DND-41 (cell line): ENCODE data around the gene SRRM5.
"Not testable (repeated sequence)": the region's sequence is repeated elsewhere in the genome, so short reads cannot be mapped to it uniquely, and the experiment has no call there.

Experiments used
- ATAC-seq: fragments of 200-7000 bp; cut with Tn5 transposase; 3 replicates; pipeline ENCODE4 v1.9.1; 2021; ENCODE audit warnings: low read depth; ENCODE audit not compliant: insufficient read depth
- DNase-seq: peaks from one replicate; pipeline ENCODE4 v3.0.0-alpha.2; 2020
- H2AFZ ChIP-seq: 2 replicates; pipeline ENCODE4 v1.6.0; 2012; ENCODE audit warnings: low read depth, low read length
- H3K27ac ChIP-seq: 2 replicates; pipeline ENCODE4 v1.5.1; 2012; ENCODE audit warnings: low read length, inconsistent platforms
- H3K27me3 ChIP-seq: fragments of 200-600 bp; sonication (generic); 2 replicates; pipeline ENCODE4 v1.6.0; 2012; ENCODE audit warnings: low read length, mild to moderate bottlenecking, inconsistent platforms; ENCODE audit not compliant: insufficient read depth, poor library complexity
- H3K36me3 ChIP-seq: 2 replicates; pipeline ENCODE4 v1.5.1; 2012; ENCODE audit warnings: low read length, inconsistent platforms; ENCODE audit not compliant: insufficient read depth
- H3K4me1 ChIP-seq: 2 replicates; pipeline ENCODE4 v1.5.1; 2012; ENCODE audit warnings: mild to moderate bottlenecking, low read length; ENCODE audit not compliant: insufficient read depth
- H3K4me2 ChIP-seq: 2 replicates; pipeline ENCODE4 v1.6.0; 2012; ENCODE audit warnings: mild to moderate bottlenecking, moderate library complexity, low read length, inconsistent platforms; ENCODE audit not compliant: insufficient read depth
- H3K4me3 ChIP-seq, 2 experiments: fragments of 200-600 bp in 1 of 2; shearing (Covaris generic) in 1 of 2; 2 replicates each; pipeline ENCODE4 v1.5.1; 2012 to 2016; ENCODE audit warnings: inconsistent platforms in 2 of 2, low read length in 2 of 2, mild to moderate bottlenecking in 2 of 2, low read depth in 1 of 2, moderate library complexity in 1 of 2
- H3K79me2 ChIP-seq: 2 replicates; pipeline ENCODE4 v1.6.0; 2012; ENCODE audit warnings: low read length, inconsistent platforms; ENCODE audit not compliant: insufficient read depth
- H3K9ac ChIP-seq: 2 replicates; pipeline ENCODE4 v1.6.0; 2012; ENCODE audit warnings: low read depth, mild to moderate bottlenecking, inconsistent platforms, low read length, moderate library complexity
- H3K9me3 ChIP-seq: 2 replicates; pipeline ENCODE4 v1.5.1; 2012; ENCODE audit warnings: low read length, moderate library complexity, mild to moderate bottlenecking, inconsistent platforms; ENCODE audit not compliant: insufficient read depth, severe bottlenecking
- H4K20me1 ChIP-seq: 2 replicates; pipeline ENCODE4 v1.6.0; 2012; ENCODE audit warnings: low read length; ENCODE audit not compliant: insufficient read depth
- CTCF ChIP-seq: IDR thresholded peaks from 2 replicates; pipeline ENCODE4 v1.5.1; 2012; ENCODE audit warnings: borderline replicate concordance, low read length, moderate library complexity, mild to moderate bottlenecking; ENCODE audit not compliant: poor library complexity, severe bottlenecking; ENCODE audit errors: extremely low read depth
- EZH2 ChIP-seq: IDR thresholded peaks from 3 replicates; pipeline ENCODE4 v1.6.1; 2012; ENCODE audit warnings: borderline replicate concordance, low read depth, mild to moderate bottlenecking, moderate library complexity, low read length, inconsistent platforms; ENCODE audit not compliant: severe bottlenecking

SRRM5 gene

DNA sequence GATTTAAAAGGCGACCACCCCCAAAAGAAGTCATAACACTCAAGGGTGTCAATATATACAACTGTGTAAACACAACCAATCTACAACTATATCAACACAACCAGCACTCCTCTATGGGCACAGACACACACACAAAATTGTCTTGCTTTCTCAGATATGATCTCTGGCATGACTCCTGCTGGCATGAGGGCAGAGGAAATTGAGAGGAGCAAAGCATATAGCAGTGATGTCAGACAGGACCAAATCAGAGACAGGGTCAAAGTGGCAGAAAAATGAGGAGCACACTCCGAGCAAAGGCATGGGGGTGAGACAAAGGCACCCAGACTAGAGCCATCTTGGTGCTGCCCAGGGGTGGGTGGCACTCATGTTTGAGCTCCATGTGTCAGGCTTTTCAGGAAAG lies 25.5 kb upstream of the SRRM5 start:
- no peak for ATAC-seq
- Histone ChIP-seq H3K4me1 (peaks cover 11% of the 10 kb centered on the region), H3K9me3 (no peaks in the 10 kb centered on the region), H3K9ac (no peak overlapping the region), H2AFZ (no peak overlapping the region), H3K27ac (no peak overlapping the region), H3K4me3 (no peak overlapping the region), H4K20me1 (0 out of 2 replicates have a peak, but pooled peaks cover 12% of the 10 kb centered on the region), H3K27me3 (no peaks in the 10 kb centered on the region), H3K36me3 (peaks cover 11% of the 10 kb centered on the region; the same call in 1 of the 2 replicates), H3K4me2 (no peak overlapping the region), H3K79me2 (no peaks in the 10 kb centered on the region)
- no peak for DNase-seq
- TF ChIP-seq EZH2, result no peak
- no peak for TF ChIP-seq CTCF

- H3K79me2 ChIP-seq, ATAC-seq, H3K27ac ChIP-seq, H3K4me2 ChIP-seq, H3K9me3 ChIP-seq, H3K4me3 ChIP-seq, H3K9ac ChIP-seq, DNase-seq, H3K4me1 ChIP-seq, H2AFZ ChIP-seq, H3K27me3 ChIP-seq: not testable (repeated sequence)
- 0 out of 2 replicates have a peak, but pooled peaks cover 13% of the 10 kb centered on the region for H4K20me1 ChIP-seq
- peaks cover 14% of the 10 kb centered on the region for H3K36me3 ChIP-seq
Observed at GRCh38 chr19:43587029-43587428, 24.9 kb upstream of the SRRM5 start.

GRCh38 chr19:43589277-43589676 lies 22.6 kb upstream of the SRRM5 start:
- no peaks in the 10 kb centered on the region for H3K27me3 ChIP-seq
- ATAC-seq, result no peak
- no peak for TF ChIP-seq CTCF
- TF ChIP-seq EZH2, result no peak
- no peak for DNase-seq
- H4K20me1 ChIP-seq, result peaks cover 20% of the 10 kb centered on the region; the same call in 1 of the 2 replicates
- no peaks in the 10 kb centered on the region for H3K9me3 ChIP-seq
- peaks cover 11% of the 10 kb centered on the region for H3K4me1 ChIP-seq
- H3K27ac ChIP-seq, result no peak overlapping the region
- H2AFZ ChIP-seq, result no peak overlapping the region
- peaks cover 12% of the 10 kb centered on the region; the same call in 1 of the 2 replicates for H3K79me2 ChIP-seq
- peaks cover 36% of the 10 kb centered on the region for H3K36me3 ChIP-seq
- no peak overlapping the region for H3K9ac ChIP-seq
- no peak overlapping the region for H3K4me3 ChIP-seq
- no peak overlapping the region for H3K4me2 ChIP-seq

DNA sequence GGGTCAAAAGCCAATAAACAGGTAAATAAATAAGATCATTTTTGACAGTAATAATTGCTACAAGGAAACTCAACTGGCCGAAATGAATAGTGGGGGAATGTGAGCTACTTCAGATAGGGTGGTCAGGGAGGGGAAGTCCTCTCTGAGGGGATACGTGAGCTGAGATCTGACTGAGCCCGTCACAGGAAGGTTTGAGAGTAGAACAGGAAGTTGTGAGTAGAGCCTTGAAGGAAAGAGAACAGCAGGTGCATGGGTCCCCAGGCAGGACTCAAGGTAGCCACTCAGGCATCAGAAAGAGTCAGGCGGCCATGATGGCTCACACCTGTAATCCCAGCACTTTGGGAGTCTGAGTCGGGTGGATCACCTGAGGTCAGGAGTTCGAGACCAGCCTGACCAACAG lies 22.2 kb upstream of the SRRM5 start:
- Histone ChIP-seq H3K36me3 (peaks cover 38% of the 10 kb centered on the region), H3K79me2 (peaks cover 15% of the 10 kb centered on the region), H3K9me3 (no peaks in the 10 kb centered on the region), H3K4me3 (no peak overlapping the region), H3K4me1 (peaks cover 11% of the 10 kb centered on the region), H4K20me1 (peaks cover 20% of the 10 kb centered on the region; the same call in 1 of the 2 replicates), H3K27me3 (no peaks in the 10 kb centered on the region), H3K9ac (no peak overlapping the region), H2AFZ (no peak overlapping the region), H3K27ac (no peak overlapping the region), H3K4me2 (no peak overlapping the region)
- no peak for DNase-seq
- ATAC-seq, result no peak
- TF ChIP-seq CTCF, result no peak
- no peak for TF ChIP-seq EZH2
